Adrenal gland (tissue), 12 donors: ENCODE measurements around the gene PTS. TPM values are rescaled to one million over a fixed set of nuclear protein-coding genes. Genes with fewer than 3 reads are reported as not detected.

Experiments used
- DNase-seq, 7 donors: peaks; one replicate each; pipeline ENCODE4 v3.0.0-alpha.2; 2019 to 2020
- H3K27ac ChIP-seq, 5 donors: fragments of 200-600 bp; sonication (generic) in 4 of 5; 1 replicate in 3 of 5; 2 replicates in 2 of 5; pipeline versions ENCODE4 v1.5.1 to v1.8.0; 2016 to 2020; ENCODE audit warnings: mild to moderate bottlenecking in 1 of 5
- H3K27me3 ChIP-seq: fragments of 200-600 bp; 2 replicates; pipeline ENCODE4 v1.8.0; 2021
- H3K36me3 ChIP-seq, 2 donors: fragments of 200-600 bp; replicated peaks in 1 of 2; 1 replicate in 1 of 2; 2 replicates in 1 of 2; pipeline versions ENCODE4 v1.5.1 to v1.8.0; 2018 to 2022
- H3K4me1 ChIP-seq, 2 donors: fragments of 200-600 bp; replicated peaks in 1 of 2; 1 replicate in 1 of 2; 2 replicates in 1 of 2; pipeline versions ENCODE4 v1.5.1 to v1.8.0; 2018 to 2021
- H3K4me3 ChIP-seq, 4 donors: fragments of 200-600 bp; sonication (generic) in 3 of 4; one replicate each; pipeline ENCODE4 v1.5.1; 2016 to 2018
- H3K9me3 ChIP-seq, 3 donors: fragments of 200-600 bp; sonication (generic) in 1 of 3; replicated peaks in 1 of 3; 1 replicate in 2 of 3; 2 replicates in 1 of 3; pipeline versions ENCODE4 v1.5.1 to v1.8.0; 2016 to 2021
- CTCF ChIP-seq, 6 experiments: fragments of 450-650 bp in 4 of 6; fragments of 200-600 bp in 2 of 6; sonication (generic) in 1 of 6; IDR thresholded peaks; 1 replicate in 5 of 6; 2 replicates in 1 of 6; pipeline versions ENCODE4 v1.5.1 to v1.8.0; 2016 to 2021; ENCODE audit warnings: antibody characterized with exemption in 6 of 6, mild to moderate bottlenecking in 2 of 6, moderate library complexity in 1 of 6
- POLR2A ChIP-seq, 2 donors: fragments of 450-650 bp; IDR thresholded peaks; one replicate each; pipeline ENCODE4 v1.6.1; 2017; ENCODE audit warnings: antibody characterized with exemption in 2 of 2, mild to moderate bottlenecking in 2 of 2, moderate library complexity in 1 of 2
- WGBS, 4 donors: extraction: QIAGEN DNeasy Blood & Tissue Kit in 2 of 4; methylation state at CpG; one replicate each; pipeline versions ENCODE4 v1.1.5 to v1.1.7; 2013 to 2017; 5-methylcytosine and 5-hydroxymethylcytosine counted together
- intact Hi-C, 2 donors: fragments of 100-400 bp; cut with DNase I; formaldehyde crosslinking; loops; one replicate each; pipeline versions ENCODE4 v1.14.1 to v1.15.0; 2022 to 2023
- polyA plus RNA-seq, 3 donors: library from polyadenylated mRNA; stranded (reverse); fragments of 200-250 nt in 2 of 3; fragments of 350-450 nt in 1 of 3; fragmentation: Illumina TruSeq in 1 of 3; extraction: RNeasy Lipid Tissue Mini Kit (QIAGEN cat#74804) in 1 of 3; gene quantifications; one replicate each; pipeline ENCODE4 v1.2.3, GENCODE V29; 2013 to 2014
- total RNA-seq, 9 donors: library from RNA; depleted of rRNA in 4 of 9; stranded (reverse); fragments of >200 nt in 4 of 9; fragments of 120-200 nt in 1 of 9; fragmentation: NEBNext Ultra II Directional in 1 of 9; extraction: Animal tissue kit (Norgen Biotek cat#: 25700) in 1 of 9; gene quantifications; one replicate each; pipeline versions ENCODE4 v1.1.0 to v1.2.4, GENCODE V29; 2013 to 2023
- donor health status: healthy with polysubstance abuse.
- donor health status: Bipolar disorder and iron deficiency.
- donor health status: DM: yes; HTN: yes; CAD: no.
- donor health status: DM: no; HTN: no; CAD: no.
- donor health status: DM: no; HTN: no; CAD: no.
- donor health status: DM: yes; HTN: yes; CAD: no.

The PTS gene
- total and polyA plus RNA-seq, 12 donors, result 47.2 to 390 (median 79.1) TPM

- Histone ChIP-seq H3K4me1 (peaks cover 0 to 7% of the 10 kb centered on the region in 2 donors), H3K9me3 (no peaks in the 10 kb centered on the region), H3K36me3 (peaks cover 0 to 24% of the 10 kb centered on the region in 2 donors), H3K27ac (peak overlapping the region in 2 of 5 donors; percentile 65), H3K4me3 (no peak overlapping the region), H3K27me3 (no peaks in the 10 kb centered on the region)
- DNase-seq, result peak in 3 of 7 donors; percentile 38 to 55 (median 54)
- WGBS, 4 donors, result 58 to 82% (median 68%) methylated on average over 3 of the region's 3 CpGs
- TF ChIP-seq CTCF (IDR thresholded peaks at IDR 0.05), result no peak
- TF ChIP-seq POLR2A (IDR thresholded peaks at IDR 0.05), result no peak
- intact Hi-C loops, result no loop called here
These were observed 15.3 kb downstream of the PTS start for GRCh38 chr11:112241486-112241885.

GRCh38 chr11:112247201-112247600 is 21.0 kb downstream of the PTS start:
- WGBS, 4 donors, result 66 to 77% (median 70%) methylated on average over 4 of the region's 4 CpGs
- H3K27ac ChIP-seq, result no peak overlapping the region
- no peaks in the 10 kb centered on the region for H3K27me3 ChIP-seq
- peaks cover 0 to 4% of the 10 kb centered on the region in 2 donors for H3K36me3 ChIP-seq
- intact Hi-C loops, result no loop called here
- H3K4me1 ChIP-seq, result no peaks in the 10 kb centered on the region
- H3K9me3 ChIP-seq, result no peaks in the 10 kb centered on the region
- no peak for DNase-seq
- H3K4me3 ChIP-seq, result no peak overlapping the region
- no peak for TF ChIP-seq POLR2A (IDR thresholded peaks at IDR 0.05)
- TF ChIP-seq CTCF (IDR thresholded peaks at IDR 0.05), result no peak

GRCh38 chr11:112248201-112248600 is 22.0 kb downstream of the PTS start:
- 80 to 93% (median 84%) methylated on average over 2 of the region's 2 CpGs for WGBS, 4 donors
- intact Hi-C loops, result no loop called here
- peaks cover 0 to 4% of the 10 kb centered on the region in 2 donors for H3K36me3 ChIP-seq
- H3K27ac ChIP-seq, result no peak overlapping the region
- DNase-seq, result no peak
- H3K4me3 ChIP-seq, result no peak overlapping the region
- H3K27me3 ChIP-seq, result no peaks in the 10 kb centered on the region
- no peaks in the 10 kb centered on the region for H3K9me3 ChIP-seq
- TF ChIP-seq POLR2A (IDR thresholded peaks at IDR 0.05) (no peak), CTCF (IDR thresholded peaks at IDR 0.05) (no peak)
- H3K4me1 ChIP-seq, result no peaks in the 10 kb centered on the region

- DNase-seq, result no peak
- intact Hi-C loops, result no loop called here
- H3K36me3 ChIP-seq, result no peaks in the 10 kb centered on the region
- no peak overlapping the region for H3K27ac ChIP-seq
- no peaks in the 10 kb centered on the region for H3K4me1 ChIP-seq
- TF ChIP-seq POLR2A (IDR thresholded peaks at IDR 0.05), result no peak
- TF ChIP-seq CTCF (IDR thresholded peaks at IDR 0.05), result no peak
- no peak overlapping the region for H3K4me3 ChIP-seq
- WGBS, 4 donors, result 74 to 79% (median 77%) methylated on average over 8 of the region's 8 CpGs
- H3K9me3 ChIP-seq, result no peaks in the 10 kb centered on the region
- no peaks in the 10 kb centered on the region for H3K27me3 ChIP-seq
These were observed 23.8 kb downstream of the PTS start for GRCh38 chr11:112249871-112250610.
